HuH-7.5 (cell line): ENCODE measurements around the gene CFAP46.
"Not testable (repeated sequence)": the region's sequence is repeated elsewhere in the genome, so short reads cannot be mapped to it uniquely, and the experiment has no call there.

Experiments
- DNase-seq: peaks from one replicate; pipeline ENCODE4 v3.0.0; 2011; ENCODE audit warnings: low spot score

The CFAP46 gene

DNA sequence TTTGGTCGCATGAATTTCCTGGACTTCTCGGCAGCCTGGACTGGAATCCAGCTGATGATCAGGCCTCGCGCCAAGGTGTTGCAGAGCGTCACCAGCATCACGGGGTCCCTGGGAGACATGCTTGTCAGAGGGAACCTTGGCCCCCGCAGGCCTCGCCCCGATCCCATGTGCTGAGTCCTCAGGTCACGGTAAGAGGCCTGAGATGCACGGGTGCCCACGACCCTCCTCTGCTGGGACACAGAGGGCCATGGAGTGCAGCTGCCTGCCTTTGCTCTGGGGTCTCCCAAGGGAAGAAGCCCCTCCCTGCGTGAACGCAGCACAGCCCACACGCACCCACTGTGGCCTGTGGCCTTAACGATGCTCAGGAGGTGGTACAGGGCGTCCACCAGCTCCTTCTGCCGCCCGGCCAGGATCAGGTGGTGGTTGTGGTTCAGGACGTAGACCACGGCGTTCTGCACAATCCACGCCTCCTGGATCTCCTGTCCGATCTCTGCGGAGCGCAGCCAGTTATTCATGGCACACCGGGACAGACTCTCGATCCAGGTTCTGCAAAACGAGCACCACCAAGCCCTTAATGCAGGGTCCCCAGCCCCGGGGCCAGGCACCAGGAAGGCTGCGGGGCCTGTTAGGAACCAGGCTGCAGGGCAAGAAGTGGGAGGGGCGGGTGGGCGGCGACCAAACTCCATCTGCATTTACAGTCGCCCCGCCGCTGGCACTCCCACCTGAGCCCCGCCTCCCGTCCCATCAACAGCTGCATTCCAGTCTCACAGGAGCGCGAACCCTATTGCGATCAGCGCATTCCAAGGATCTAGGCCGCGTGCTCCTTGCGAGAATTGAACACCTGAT is 29.4 kb downstream of the CFAP46 start:
- DNase-seq = no peak

DNA sequence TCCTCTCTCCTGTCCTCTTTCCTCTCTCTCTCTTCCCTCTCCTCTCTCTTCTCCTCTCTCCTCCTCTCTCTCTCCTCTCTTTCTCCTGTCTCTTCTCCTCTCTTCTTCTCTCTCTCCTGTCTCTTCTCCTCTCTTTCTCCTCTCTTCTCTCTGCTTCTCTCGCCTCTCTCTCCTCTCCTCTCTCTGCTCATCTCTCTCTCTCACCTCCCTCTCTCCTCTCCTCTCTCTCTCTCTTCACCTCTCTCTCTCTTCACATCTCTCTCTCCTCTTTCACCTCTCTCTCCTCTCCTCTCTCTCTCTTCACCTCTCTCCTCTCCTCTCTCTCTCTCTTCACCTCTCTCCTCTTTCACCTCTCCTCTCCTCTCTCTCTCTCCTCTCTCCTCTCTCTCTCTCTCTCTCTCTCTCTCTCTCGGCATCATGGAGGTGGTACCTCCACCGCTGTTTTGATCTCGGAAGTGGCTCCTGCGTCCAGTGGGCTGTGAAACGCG is 30.1 kb downstream of the CFAP46 start:
- DNase-seq = no peak

DNA sequence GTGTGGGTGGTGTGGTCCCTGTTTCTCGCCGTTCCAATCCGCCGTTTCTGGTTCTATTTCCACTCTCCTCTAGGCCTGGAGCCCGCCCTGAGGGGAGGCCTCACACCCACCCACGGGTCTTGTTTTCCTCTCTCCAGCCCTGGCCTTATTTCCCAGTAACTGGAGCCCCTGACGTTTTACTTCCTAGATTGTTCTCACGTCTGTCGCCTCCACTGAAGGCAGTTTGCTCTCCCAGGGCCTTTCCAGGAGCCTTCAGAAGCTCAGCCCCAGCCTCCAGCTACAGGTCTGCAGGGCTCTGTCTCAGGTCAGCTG is 30.6 kb downstream of the CFAP46 start:
- DNase-seq = no peak

DNA sequence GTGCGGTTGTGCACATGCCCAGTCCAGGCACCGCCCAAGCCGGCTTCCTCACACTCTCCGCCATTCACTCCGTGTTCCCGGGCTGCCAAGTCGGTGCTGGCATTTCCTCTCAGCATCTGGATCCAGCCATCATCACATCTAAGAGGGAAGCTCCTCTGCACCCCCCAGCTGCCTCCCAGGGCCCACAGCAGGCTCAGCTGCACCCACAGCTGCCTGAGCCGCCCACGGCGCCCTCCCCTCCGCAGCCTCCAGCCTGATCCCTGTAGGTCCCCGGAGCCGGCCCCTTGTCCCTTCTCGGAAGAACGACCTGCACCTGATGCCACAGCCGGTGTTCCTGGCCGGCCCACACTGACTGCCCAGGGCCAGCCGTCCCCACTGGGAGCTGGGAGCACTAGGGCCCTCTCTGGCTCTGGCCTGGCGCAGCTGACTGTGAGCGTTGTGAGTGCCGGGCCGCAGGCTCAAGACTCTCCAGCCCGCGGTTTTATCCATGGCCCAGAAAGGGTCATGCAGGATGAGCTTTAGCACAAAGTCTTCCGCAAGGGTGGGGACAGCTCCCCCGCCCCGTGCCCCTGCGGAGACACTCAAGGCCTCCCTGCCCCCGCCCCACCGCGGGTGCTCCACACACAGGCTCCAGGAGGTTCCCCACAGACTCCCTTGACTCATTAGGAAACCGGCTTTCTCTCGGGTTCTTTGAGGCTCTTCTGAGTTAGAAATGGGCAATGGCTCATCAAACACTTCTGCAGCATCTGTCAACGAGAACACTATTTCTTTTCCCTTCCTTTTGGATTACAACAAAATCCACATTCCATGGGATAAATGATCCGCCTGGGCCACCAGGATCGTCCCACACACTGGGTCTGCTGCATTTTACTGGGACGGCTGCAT is 31.2 kb downstream of the CFAP46 start:
- no peak for DNase-seq

GRCh38 chr10:132910186-132910880 is 32.0 kb downstream of the CFAP46 start:
- no peak for DNase-seq

DNA sequence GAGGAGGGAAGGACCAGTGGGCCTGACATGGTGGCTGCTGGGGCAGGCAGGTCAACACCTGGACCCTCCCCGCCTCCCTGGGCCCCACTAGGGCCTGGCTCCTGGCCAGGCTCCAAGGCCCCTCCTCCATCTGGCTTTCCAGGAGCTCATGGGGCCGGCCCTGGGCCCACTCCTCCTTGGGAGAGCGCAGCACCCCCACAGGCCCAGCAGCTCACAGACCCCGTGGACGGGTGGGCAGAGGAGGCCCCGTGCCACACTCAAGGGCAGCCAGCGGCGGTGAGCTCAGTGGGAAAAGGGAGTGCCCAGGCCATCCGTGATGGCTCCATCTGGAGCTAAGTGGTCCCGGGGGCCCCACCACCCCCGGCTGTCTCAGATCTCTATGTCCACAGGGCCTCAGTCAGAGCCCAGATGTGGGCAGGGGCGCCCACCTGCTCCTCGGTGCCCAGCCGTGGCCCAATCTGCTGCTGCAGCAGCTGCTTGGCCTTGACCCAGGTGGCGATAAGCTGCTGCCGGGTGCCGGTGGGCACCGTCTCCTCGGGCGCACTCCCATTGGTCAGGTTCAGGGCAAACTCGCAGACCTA is 32.8 kb downstream of the CFAP46 start:
- no peak for DNase-seq

GRCh38 chr10:132908621-132909295 is 33.6 kb downstream of the CFAP46 start:
- DNase-seq = no peak

DNA sequence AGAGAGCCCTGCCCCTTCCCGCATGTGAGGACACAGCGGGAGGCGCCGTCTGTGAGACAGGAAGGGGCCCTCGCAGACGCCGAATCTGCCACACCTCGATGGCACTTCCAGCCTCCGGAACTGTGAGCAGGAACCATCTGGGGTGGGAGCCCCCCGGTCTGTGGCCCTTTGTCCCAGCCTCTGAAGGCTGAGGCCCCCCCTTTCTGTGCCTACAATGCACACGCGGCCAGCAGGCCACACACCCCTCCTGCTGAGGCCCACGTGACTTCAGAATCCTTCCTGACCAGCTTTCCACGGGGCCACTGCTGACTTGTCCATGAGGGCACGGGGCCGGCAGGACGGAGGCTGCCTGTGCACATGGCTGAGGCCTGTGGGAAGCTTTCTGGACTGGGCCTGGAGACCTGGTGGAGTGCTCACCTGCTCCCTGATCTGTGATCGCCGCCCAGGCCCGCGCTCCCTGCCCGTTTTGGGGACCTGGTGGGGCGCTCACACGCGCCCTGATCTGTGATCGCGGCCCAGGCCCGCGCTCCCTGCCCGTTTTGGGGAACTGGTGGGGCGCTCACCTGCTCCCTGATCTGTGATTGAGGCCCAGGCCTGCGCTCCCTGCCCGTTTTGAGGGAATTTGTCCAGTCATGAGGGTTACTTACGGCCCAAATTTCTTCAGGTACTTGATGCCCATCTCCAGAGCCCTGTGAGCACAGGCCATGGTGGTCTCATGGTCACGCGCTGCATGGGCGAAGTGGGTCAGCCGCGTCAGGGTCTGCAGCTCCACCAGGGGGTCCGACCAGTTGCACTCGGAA is 34.3 kb downstream of the CFAP46 start:
- no peak for DNase-seq

DNA sequence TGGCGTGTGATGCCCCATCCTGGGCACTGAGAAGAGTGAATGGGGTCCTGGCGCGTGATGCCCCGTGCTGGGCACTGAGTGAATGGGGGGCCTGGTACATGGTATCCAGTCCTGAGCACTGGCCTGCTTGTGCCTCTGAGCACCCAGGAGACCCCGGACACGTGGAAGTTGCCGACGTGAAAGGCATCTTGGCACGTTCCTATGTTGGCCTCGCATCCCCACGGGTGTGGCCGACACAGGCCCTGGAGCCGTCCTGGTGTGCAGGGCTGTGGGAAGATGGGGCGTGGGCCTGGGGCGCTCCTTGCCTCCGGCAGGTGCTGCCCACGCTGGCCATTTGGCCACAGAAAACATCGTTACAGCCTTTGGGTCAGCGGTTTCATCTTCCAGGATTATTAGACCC is 35.5 kb downstream of the CFAP46 start:
- DNase-seq = no peak

DNA sequence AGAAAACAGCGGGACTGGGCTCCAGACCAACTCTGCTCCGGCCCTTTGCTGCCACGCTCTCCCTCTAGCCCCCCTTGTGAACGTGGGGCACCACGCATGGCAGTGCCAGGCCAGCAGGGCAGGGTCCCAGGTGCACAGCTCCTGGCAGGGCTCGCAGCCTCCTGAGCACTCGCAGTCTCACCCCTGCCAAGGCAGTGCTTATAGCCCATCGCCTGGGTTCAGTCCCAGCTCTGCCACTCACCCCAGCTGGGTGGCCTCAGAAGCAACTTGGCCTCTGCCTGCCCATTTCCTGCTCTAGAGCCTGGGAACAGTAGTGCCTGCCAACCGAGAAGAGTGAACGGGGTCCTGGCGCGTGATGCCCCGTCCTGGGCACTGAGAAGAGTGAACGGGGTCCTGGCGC is 36.3 kb downstream of the CFAP46 start:
- no peak for DNase-seq

- DNase-seq = no peak
Measured at GRCh38 chr10:132905661-132906060, 36.7 kb downstream of the CFAP46 start.

DNA sequence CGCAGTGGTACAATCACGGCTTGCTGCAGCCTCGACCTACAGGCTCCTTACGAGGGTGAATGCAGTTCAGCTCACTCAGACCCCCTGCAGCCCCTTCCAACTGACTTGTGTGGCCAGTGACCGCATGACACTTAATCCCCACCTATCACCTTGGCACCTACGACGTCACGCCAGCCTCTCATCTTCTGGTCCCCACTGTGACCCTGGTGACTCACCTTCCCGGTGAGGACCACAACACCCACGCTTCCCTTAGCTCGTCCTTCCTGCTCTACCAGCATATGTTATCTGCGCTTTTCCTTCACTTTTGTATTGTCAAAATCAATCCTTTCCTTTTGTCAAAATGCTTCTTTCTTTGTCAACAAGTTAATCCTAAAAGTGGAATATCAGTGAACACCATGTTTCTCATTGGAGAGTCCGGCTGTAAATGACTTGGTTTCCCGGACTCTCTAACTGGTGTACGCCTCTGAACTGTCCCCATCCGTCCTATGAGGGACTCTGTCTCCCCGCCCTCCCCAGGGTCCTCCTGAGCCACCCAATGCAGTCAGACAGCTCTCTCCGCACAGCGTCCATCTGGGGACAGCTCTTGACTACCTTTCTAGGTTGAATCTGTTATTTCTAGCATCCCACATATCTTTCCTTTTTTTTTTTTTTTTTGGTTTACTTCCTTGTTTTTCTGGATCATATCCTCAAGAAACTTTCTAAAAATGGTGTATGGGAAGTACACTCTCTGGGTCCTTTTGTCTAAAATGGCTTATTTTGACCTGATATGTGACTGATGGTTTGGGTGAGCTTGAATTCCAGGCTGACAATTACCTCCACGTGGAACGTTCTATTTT is 37.3 kb downstream of the CFAP46 start:
- DNase-seq = no peak

- DNase-seq = peak; percentile 72
Measured at GRCh38 chr10:132904181-132904813, 38.1 kb downstream of the CFAP46 start.

- not testable (repeated sequence) for DNase-seq
Measured at GRCh38 chr10:132902656-132903575, 39.5 kb downstream of the CFAP46 start.

GRCh38 chr10:132901351-132901750 is 41.0 kb downstream of the CFAP46 start:
- no peak for DNase-seq

- DNase-seq = no peak
Measured at GRCh38 chr10:132900211-132900756, 42.1 kb downstream of the CFAP46 start.

DNA sequence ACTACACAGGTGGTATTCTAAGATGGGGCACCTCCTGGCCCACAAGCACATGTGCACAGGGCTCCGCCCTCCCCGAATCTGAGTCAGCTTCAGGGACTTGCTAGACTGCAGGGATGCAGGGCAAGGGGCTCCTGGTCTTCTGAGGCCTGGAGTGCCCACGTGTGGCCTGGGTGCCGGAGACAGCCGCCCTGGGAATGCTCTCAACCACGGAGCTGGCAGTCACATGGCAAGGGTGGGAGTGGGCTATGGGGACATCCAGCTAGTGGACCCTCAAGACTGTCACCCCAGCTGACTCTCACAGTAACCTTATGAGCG is 42.7 kb downstream of the CFAP46 start:
- DNase-seq = no peak
